SK-N-SH treated with all-trans-retinoic acid at 6 μM for 48 hours (cell line): Measurements from ENCODE around the gene EMSY.

ENCODE experiments used
- ATAC-seq: fragments of 200-7000 bp; cut with Tn5 transposase; 3 replicates; pipeline ENCODE4 v1.9.1; 2020; ENCODE audit warnings: mild to moderate bottlenecking, moderate library complexity
- ARNTL ChIP-seq: fragments of 450-650 bp; formaldehyde crosslinking; IDR thresholded peaks from 2 replicates; pipeline ENCODE4 v1.5.0; 2020; ENCODE audit warnings: low read depth, mild to moderate bottlenecking, moderate library complexity, borderline replicate concordance
- CSDC2 ChIP-seq: fragments of 250-450 bp; sonication (Bioruptor Pico); IDR thresholded peaks from 2 replicates; pipeline ENCODE4 v1.5.0; 2020; ENCODE audit warnings: mild to moderate bottlenecking, moderate library complexity
- ESRRG ChIP-seq: fragments of 250-450 bp; sonication (Bioruptor Pico); IDR thresholded peaks from 2 replicates; pipeline ENCODE4 v1.6.1; 2021; ENCODE audit warnings: mild to moderate bottlenecking
- GLIS3 ChIP-seq: fragments of 250-450 bp; sonication (Bioruptor Pico); IDR thresholded peaks from 2 replicates; pipeline ENCODE4 v1.5.0; 2020; ENCODE audit warnings: mild to moderate bottlenecking, moderate library complexity
- OSR1 ChIP-seq: fragments of 250-450 bp; sonication (Bioruptor Pico); IDR thresholded peaks from 2 replicates; pipeline ENCODE4 v1.8.0; 2022; ENCODE audit warnings: moderate library complexity, mild to moderate bottlenecking, inconsistent platforms
- PPARA ChIP-seq: fragments of 250-450 bp; sonication (Bioruptor Pico); IDR thresholded peaks from 2 replicates; pipeline ENCODE4 v1.5.0; 2020; ENCODE audit warnings: mild to moderate bottlenecking, borderline replicate concordance
- RARB ChIP-seq: fragments of 250-450 bp; sonication (Bioruptor Pico); IDR thresholded peaks from 2 replicates; pipeline ENCODE4 v1.8.0; 2021; ENCODE audit warnings: mild to moderate bottlenecking, moderate library complexity
- SNAI2 ChIP-seq: fragments of 250-450 bp; sonication (Bioruptor Pico); IDR thresholded peaks from 2 replicates; pipeline ENCODE4 v1.5.0; 2020; ENCODE audit warnings: mild to moderate bottlenecking, moderate library complexity
- TCF4 ChIP-seq: fragments of 250-450 bp; sonication (Bioruptor Pico); IDR thresholded peaks from 2 replicates; pipeline ENCODE4 v1.8.0; 2021; ENCODE audit warnings: mild to moderate bottlenecking, moderate library complexity, borderline replicate concordance
- TOX ChIP-seq: fragments of 250-450 bp; sonication (Bioruptor Pico); IDR thresholded peaks from 2 replicates; pipeline ENCODE4 v1.8.0; 2021; ENCODE audit warnings: mild to moderate bottlenecking, moderate library complexity, borderline replicate concordance
- ZC3H10 ChIP-seq: fragments of 250-450 bp; sonication (Bioruptor Pico); IDR thresholded peaks from 2 replicates; pipeline ENCODE4 v1.5.1; 2021; ENCODE audit warnings: mild to moderate bottlenecking, moderate library complexity
- ZFP3 ChIP-seq: fragments of 250-450 bp; sonication (Bioruptor Pico); IDR thresholded peaks from 2 replicates; pipeline ENCODE4 v1.5.0; 2020; ENCODE audit warnings: mild to moderate bottlenecking, moderate library complexity
- ZNF8 ChIP-seq: fragments of 450-650 bp; formaldehyde crosslinking; IDR thresholded peaks from 2 replicates; pipeline ENCODE4 v1.5.0; 2020; ENCODE audit warnings: mild to moderate bottlenecking, moderate library complexity
- TF ChIP-seq, protein P1 (sequence below): fragments of 250-450 bp; sonication (Bioruptor Pico); IDR thresholded peaks from 2 replicates; pipeline ENCODE4 v1.5.0; 2020; ENCODE audit warnings: mild to moderate bottlenecking, moderate library complexity
- TF ChIP-seq, protein P2 (sequence below): fragments of 250-450 bp; sonication (Bioruptor Pico); IDR thresholded peaks from 2 replicates; pipeline ENCODE4 v1.5.1; 2021; ENCODE audit warnings: mild to moderate bottlenecking, moderate library complexity
- TF ChIP-seq, protein P3 (sequence below): fragments of 250-450 bp; sonication (Bioruptor Pico); IDR thresholded peaks from 2 replicates; pipeline ENCODE4 v1.8.0; 2021; ENCODE audit warnings: low read depth, mild to moderate bottlenecking, moderate library complexity, borderline replicate concordance
- TF ChIP-seq, protein P4 (sequence below): fragments of 250-450 bp; sonication (Bioruptor Pico); IDR thresholded peaks from 2 replicates; pipeline ENCODE4 v1.8.0; 2020; ENCODE audit warnings: mild to moderate bottlenecking, moderate library complexity, borderline replicate concordance
- TF ChIP-seq, protein P5 (sequence below): fragments of 250-450 bp; sonication (Bioruptor Pico); IDR thresholded peaks from 2 replicates; pipeline ENCODE4 v1.5.1; 2020; ENCODE audit warnings: low read depth, mild to moderate bottlenecking, moderate library complexity

Gene EMSY

DNA sequence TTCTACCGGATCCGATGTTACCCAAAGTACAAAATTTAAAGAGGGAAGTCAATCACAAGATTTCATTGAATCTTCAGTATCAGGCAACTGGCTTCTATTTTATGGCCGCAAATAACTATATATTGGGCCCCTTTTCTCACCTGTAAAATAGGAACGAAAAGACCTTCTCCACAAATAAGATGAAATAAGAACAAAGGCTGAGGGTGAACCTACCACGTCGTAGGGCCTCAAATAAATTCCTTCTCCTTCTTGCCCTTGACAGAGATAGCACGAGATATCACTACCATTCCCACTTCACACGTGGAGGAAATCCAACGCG, 794 bp upstream of the EMSY start:
- no peak for ATAC-seq
- TF ChIP-seq TCF4 (CRISPR knock-in tag) = no peak
- no peak for TF ChIP-seq ZFP3 (CRISPR knock-in tag)
- no peak for TF ChIP-seq ESRRG (CRISPR knock-in tag)
- TF ChIP-seq, protein P1, sequence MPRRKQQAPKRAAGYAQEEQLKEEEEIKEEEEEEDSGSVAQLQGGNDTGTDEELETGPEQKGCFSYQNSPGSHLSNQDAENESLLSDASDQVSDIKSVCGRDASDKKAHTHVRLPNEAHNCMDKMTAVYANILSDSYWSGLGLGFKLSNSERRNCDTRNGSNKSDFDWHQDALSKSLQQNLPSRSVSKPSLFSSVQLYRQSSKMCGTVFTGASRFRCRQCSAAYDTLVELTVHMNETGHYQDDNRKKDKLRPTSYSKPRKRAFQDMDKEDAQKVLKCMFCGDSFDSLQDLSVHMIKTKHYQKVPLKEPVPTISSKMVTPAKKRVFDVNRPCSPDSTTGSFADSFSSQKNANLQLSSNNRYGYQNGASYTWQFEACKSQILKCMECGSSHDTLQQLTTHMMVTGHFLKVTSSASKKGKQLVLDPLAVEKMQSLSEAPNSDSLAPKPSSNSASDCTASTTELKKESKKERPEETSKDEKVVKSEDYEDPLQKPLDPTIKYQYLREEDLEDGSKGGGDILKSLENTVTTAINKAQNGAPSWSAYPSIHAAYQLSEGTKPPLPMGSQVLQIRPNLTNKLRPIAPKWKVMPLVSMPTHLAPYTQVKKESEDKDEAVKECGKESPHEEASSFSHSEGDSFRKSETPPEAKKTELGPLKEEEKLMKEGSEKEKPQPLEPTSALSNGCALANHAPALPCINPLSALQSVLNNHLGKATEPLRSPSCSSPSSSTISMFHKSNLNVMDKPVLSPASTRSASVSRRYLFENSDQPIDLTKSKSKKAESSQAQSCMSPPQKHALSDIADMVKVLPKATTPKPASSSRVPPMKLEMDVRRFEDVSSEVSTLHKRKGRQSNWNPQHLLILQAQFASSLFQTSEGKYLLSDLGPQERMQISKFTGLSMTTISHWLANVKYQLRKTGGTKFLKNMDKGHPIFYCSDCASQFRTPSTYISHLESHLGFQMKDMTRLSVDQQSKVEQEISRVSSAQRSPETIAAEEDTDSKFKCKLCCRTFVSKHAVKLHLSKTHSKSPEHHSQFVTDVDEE (CRISPR knock-in tag) = no peak
- TF ChIP-seq TOX (CRISPR knock-in tag) = no peak
- no peak for TF ChIP-seq PPARA (CRISPR knock-in tag)
- no peak for TF ChIP-seq OSR1
- TF ChIP-seq RARB = no peak
- TF ChIP-seq CSDC2 = no peak
- TF ChIP-seq, protein P2, sequence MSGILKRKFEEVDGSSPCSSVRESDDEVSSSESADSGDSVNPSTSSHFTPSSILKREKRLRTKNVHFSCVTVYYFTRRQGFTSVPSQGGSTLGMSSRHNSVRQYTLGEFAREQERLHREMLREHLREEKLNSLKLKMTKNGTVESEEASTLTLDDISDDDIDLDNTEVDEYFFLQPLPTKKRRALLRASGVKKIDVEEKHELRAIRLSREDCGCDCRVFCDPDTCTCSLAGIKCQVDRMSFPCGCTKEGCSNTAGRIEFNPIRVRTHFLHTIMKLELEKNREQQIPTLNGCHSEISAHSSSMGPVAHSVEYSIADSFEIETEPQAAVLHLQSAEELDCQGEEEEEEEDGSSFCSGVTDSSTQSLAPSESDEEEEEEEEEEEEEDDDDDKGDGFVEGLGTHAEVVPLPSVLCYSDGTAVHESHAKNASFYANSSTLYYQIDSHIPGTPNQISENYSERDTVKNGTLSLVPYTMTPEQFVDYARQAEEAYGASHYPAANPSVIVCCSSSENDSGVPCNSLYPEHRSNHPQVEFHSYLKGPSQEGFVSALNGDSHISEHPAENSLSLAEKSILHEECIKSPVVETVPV (CRISPR knock-in tag) = no peak

DNA sequence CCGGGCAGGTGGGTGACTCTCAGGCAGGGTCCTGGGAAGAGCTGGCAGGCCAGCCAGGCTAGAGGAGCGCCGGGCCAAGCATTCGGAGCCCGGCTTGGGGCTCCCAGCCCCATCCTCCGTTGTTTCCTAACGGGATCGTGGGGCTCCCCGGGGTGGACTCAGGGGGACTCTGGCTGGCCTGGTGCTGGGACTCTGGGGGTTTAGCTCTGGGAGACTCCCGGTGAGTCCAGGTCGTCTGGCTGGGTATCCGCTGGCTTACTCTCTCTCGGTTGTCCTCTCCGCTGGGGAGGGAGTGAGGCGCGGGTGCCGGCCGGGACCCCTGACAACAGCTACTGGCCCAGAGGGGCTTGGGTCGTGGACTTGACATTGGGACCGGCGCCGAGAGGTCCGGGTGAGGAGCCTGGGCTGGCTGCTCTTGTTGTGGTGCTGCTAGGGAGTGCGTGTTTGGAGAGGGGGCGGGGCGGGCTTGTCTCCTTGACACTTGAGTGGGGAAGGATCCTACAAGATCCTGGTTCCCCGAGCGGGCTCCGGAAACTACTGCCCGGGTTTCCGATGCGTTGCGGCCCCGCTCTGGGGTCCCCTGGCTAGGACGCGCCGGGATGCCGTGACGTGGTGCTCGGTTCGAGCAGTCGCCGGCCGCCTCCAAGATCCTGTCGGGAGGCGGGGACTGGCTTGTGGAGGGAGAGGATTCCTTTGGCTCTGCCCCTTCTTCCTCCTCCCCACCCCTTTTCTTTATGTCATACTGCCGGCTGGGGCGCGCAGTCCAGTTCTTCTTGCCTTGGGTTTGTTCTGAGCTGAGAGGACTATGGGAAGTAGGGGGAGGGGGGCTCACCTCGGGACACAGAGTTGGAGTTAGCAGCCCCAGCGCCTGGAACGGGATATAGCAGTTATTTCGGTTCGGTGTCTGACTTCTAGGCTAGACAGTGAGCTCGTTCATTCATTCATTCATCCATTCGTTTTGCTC, 585 bp downstream of the EMSY start:
- no peak for TF ChIP-seq GLIS3 (CRISPR knock-in tag)
- TF ChIP-seq PPARA (CRISPR knock-in tag) = no peak
- no peak for TF ChIP-seq ZFP3 (CRISPR knock-in tag)
- TF ChIP-seq ARNTL (CRISPR knock-in tag) = no peak
- TF ChIP-seq, protein P3, sequence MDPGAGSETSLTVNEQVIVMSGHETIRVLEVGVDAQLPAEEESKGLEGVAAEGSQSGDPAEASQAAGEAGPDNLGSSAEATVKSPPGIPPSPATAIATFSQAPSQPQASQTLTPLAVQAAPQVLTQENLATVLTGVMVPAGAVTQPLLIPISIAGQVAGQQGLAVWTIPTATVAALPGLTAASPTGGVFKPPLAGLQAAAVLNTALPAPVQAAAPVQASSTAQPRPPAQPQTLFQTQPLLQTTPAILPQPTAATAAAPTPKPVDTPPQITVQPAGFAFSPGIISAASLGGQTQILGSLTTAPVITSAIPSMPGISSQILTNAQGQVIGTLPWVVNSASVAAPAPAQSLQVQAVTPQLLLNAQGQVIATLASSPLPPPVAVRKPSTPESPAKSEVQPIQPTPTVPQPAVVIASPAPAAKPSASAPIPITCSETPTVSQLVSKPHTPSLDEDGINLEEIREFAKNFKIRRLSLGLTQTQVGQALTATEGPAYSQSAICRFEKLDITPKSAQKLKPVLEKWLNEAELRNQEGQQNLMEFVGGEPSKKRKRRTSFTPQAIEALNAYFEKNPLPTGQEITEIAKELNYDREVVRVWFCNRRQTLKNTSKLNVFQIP = no peak
- no peak for TF ChIP-seq TCF4 (CRISPR knock-in tag)
- no peak for TF ChIP-seq RARB
- TF ChIP-seq, protein P4, sequence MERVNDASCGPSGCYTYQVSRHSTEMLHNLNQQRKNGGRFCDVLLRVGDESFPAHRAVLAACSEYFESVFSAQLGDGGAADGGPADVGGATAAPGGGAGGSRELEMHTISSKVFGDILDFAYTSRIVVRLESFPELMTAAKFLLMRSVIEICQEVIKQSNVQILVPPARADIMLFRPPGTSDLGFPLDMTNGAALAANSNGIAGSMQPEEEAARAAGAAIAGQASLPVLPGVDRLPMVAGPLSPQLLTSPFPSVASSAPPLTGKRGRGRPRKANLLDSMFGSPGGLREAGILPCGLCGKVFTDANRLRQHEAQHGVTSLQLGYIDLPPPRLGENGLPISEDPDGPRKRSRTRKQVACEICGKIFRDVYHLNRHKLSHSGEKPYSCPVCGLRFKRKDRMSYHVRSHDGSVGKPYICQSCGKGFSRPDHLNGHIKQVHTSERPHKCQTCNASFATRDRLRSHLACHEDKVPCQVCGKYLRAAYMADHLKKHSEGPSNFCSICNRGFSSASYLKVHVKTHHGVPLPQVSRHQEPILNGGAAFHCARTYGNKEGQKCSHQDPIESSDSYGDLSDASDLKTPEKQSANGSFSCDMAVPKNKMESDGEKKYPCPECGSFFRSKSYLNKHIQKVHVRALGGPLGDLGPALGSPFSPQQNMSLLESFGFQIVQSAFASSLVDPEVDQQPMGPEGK = no peak
- TF ChIP-seq ZC3H10 (CRISPR knock-in tag) = no peak
- peak; percentile 82 for ATAC-seq

DNA sequence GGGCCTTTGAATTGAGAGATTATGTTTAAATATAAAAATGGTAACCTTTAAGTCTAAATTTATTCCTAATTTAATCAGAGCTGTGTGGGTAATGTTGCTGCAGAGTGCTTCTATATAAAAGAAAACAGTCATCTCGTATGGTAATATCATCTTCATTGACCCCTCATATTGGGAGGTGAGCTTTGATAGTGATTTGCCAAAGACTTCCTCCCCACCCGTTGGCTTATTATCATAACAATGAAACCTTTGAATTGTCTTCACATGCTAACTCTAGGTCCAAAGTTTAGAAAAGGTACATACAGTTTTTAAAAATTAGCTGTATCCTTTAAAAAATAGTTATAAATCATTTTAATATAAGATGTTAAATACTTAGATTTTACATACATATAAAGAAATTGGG, 3.7 kb downstream of the EMSY start:
- TF ChIP-seq, protein P3 = no peak
- TF ChIP-seq PPARA (CRISPR knock-in tag) (no peak), ARNTL (CRISPR knock-in tag) (no peak), TOX (CRISPR knock-in tag) (no peak), SNAI2 (no peak), ZNF8 (no peak), TCF4 (CRISPR knock-in tag) (no peak)
- TF ChIP-seq, protein P1 (CRISPR knock-in tag) = no peak
- TF ChIP-seq, protein P5, sequence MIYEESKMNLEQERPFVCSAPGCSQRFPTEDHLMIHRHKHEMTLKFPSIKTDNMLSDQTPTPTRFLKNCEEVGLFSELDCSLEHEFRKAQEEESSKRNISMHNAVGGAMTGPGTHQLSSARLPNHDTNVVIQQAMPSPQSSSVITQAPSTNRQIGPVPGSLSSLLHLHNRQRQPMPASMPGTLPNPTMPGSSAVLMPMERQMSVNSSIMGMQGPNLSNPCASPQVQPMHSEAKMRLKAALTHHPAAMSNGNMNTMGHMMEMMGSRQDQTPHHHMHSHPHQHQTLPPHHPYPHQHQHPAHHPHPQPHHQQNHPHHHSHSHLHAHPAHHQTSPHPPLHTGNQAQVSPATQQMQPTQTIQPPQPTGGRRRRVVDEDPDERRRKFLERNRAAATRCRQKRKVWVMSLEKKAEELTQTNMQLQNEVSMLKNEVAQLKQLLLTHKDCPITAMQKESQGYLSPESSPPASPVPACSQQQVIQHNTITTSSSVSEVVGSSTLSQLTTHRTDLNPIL (CRISPR knock-in tag) = no peak
- TF ChIP-seq, protein P2 (CRISPR knock-in tag) = no peak
- no peak for ATAC-seq
